Right atrium auricular region (tissue), 2 donors: ENCODE results near the gene BAIAP2. TPM values are rescaled to one million over a fixed set of nuclear protein-coding genes. Genes with fewer than 3 reads are reported as not detected.

Experiments used
- DNase-seq: peaks from one replicate; pipeline ENCODE4 v3.0.0-alpha.2; 2019; ENCODE audit warnings: low spot score
- H3K27ac ChIP-seq, 2 donors: fragments of 200-600 bp; sonication (generic); 1 replicate in 1 of 2; 2 replicates in 1 of 2; pipeline ENCODE4 v1.5.1; 2016 to 2019
- H3K27me3 ChIP-seq, 2 donors: fragments of 200-600 bp; sonication (generic); one replicate each; pipeline versions ENCODE4 v1.5.1 to v1.6.0; 2017 to 2019
- H3K36me3 ChIP-seq: fragments of 200-600 bp; sonication (generic); one replicate; pipeline ENCODE4 v1.5.1; 2016
- H3K4me1 ChIP-seq, 2 donors: fragments of 200-600 bp; sonication (generic); one replicate each; pipeline versions ENCODE4 v1.5.1 to v1.6.0; 2017 to 2019
- H3K4me3 ChIP-seq, 2 donors: fragments of 200-600 bp; sonication (generic); 1 replicate in 1 of 2; 2 replicates in 1 of 2; pipeline ENCODE4 v1.5.1; 2017 to 2019; ENCODE audit warnings: mild to moderate bottlenecking in 1 of 2, moderate library complexity in 1 of 2
- H3K9me3 ChIP-seq, 2 donors: fragments of 200-600 bp; sonication (generic); one replicate each; pipeline ENCODE4 v1.5.1; 2019
- total RNA-seq, 2 donors: library from RNA; depleted of rRNA; stranded (reverse); fragments of >200 nt; gene quantifications; one replicate each; pipeline ENCODE4 v1.1.0, GENCODE V29; 2016
- TF ChIP-seq, protein P1 (sequence below), 2 donors: fragments of 200-600 bp; sonication (generic); IDR thresholded peaks; one replicate each; pipeline ENCODE4 v1.5.1; 2019; ENCODE audit warnings: antibody characterized with exemption in 2 of 2

BAIAP2 gene
- total RNA-seq, 2 donors from 2014 or later = 27.9 to 36.5 TPM

DNA sequence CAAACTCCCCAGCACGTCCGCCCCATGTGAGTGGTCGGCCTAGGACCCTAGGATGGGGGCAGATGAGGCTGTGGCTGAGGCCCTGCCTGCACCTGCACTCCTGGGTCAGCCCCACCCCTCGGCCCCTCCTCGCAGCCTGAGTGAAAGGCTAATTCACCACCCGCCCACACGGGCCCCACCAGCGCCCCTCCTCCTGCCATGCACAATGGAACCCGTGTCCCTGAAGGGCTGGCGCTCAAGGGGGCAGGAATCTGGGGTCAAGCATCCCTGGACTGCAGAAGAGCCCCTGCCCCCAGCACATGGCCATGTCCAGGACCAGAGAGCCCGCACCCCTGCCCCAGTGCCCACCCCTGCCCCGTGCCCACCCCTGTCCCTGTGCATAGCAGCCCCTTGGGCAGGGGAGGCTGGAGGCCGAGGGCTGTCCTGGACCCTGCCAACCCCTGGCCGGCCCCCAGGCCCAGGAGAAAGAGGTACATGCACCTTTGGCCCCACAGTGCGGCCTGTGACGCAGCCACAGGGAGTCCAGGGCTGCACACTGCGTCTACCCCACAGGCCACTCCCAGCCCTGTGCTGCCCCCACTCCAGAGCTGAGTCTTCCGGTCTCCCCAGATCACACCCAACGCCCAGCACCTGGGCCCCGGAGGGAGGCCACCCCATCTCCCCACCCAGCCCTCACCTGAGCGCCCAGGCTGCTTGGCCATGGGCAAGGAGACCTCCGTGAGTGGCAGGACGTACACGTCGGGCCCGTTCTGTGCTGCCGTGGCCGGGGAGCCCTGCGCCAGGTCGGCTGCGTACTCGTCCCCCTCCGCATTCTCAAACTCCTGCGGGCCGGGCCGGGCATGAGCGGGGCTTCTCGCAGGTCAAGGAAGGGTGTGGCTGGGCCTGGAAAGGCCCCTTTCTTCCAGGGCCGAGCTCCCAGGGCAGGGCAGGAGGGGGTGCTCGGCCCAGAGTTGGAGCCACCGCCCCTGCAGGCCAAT is 95.7 kb downstream of the BAIAP2 start:
- H3K27me3 ChIP-seq = no peaks in the 10 kb centered on the region
- TF ChIP-seq, protein P1, sequence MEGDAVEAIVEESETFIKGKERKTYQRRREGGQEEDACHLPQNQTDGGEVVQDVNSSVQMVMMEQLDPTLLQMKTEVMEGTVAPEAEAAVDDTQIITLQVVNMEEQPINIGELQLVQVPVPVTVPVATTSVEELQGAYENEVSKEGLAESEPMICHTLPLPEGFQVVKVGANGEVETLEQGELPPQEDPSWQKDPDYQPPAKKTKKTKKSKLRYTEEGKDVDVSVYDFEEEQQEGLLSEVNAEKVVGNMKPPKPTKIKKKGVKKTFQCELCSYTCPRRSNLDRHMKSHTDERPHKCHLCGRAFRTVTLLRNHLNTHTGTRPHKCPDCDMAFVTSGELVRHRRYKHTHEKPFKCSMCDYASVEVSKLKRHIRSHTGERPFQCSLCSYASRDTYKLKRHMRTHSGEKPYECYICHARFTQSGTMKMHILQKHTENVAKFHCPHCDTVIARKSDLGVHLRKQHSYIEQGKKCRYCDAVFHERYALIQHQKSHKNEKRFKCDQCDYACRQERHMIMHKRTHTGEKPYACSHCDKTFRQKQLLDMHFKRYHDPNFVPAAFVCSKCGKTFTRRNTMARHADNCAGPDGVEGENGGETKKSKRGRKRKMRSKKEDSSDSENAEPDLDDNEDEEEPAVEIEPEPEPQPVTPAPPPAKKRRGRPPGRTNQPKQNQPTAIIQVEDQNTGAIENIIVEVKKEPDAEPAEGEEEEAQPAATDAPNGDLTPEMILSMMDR (IDR thresholded peaks at IDR 0.05) = no peak
- H3K4me1 ChIP-seq = peaks cover 0 to 5% of the 10 kb centered on the region in 2 donors
- H3K9me3 ChIP-seq = no peaks in the 10 kb centered on the region
- no peaks in the 10 kb centered on the region for H3K36me3 ChIP-seq
- no peak overlapping the region for H3K27ac ChIP-seq
- no peak for DNase-seq
- no peak overlapping the region for H3K4me3 ChIP-seq

DNA sequence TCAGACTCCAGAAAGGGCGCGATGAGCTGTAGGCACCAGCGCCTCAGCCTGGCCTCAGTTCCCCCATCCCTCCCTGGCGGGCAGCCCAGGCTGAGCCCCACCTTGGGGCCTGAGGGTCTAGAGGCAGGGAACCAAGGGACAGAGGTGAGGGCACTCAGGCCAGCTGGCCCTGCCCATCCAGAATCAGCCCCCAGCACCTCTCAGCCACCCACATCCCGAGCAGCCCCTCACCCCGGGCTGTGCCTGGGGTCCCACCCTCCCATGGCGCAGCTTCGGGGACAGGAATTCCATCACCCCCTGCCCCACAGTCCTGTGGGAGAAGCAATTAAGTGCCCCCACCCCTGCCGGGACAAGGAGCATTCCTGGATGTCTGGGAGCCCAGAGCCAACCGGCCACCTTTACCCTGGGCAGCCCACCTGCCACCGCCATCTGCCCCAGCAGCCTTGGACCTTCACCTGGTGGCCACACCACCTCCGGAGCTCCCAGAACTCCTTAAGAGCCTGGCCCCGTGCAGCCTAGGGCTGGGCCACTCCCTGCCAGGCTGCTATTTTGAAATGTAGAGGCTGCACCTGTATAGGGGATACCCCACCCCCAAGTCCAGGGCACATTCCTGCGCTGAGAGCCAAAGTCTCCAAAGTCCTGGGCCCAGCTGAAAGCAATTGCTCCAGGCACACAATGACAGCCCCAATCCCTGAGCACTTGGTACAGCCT is 96.7 kb downstream of the BAIAP2 start:
- DNase-seq = no peak
- Histone ChIP-seq H3K4me1 (no peaks in the 10 kb centered on the region), H3K27me3 (no peaks in the 10 kb centered on the region), H3K27ac (no peak overlapping the region), H3K36me3 (no peaks in the 10 kb centered on the region), H3K4me3 (no peak overlapping the region), H3K9me3 (no peaks in the 10 kb centered on the region)
- TF ChIP-seq, protein P1 (IDR thresholded peaks at IDR 0.05) = no peak

DNA sequence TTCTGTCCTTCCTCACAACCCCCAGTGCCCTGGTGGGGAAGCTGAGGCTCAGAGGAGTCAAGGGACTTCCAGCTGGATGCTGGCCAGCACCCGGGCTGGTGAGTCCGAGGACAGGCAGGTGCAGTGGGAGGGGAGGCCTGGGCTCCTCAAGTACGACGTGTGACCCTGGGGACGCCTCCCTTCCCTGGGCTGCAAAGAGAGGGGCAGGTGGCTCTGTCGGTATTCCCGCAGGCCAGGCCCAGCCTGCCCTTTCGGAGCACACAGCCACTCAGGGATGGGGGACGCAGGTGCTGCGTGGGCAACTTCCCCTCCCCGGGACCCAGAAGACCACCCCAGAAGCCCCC is 97.2 kb downstream of the BAIAP2 start:
- H3K4me1 ChIP-seq = no peaks in the 10 kb centered on the region
- DNase-seq = no peak
- H3K27me3 ChIP-seq = no peaks in the 10 kb centered on the region
- TF ChIP-seq, protein P1 (IDR thresholded peaks at IDR 0.05) = no peak
- no peak overlapping the region for H3K4me3 ChIP-seq
- no peak overlapping the region for H3K27ac ChIP-seq
- no peaks in the 10 kb centered on the region for H3K36me3 ChIP-seq
- H3K9me3 ChIP-seq = no peaks in the 10 kb centered on the region

DNA sequence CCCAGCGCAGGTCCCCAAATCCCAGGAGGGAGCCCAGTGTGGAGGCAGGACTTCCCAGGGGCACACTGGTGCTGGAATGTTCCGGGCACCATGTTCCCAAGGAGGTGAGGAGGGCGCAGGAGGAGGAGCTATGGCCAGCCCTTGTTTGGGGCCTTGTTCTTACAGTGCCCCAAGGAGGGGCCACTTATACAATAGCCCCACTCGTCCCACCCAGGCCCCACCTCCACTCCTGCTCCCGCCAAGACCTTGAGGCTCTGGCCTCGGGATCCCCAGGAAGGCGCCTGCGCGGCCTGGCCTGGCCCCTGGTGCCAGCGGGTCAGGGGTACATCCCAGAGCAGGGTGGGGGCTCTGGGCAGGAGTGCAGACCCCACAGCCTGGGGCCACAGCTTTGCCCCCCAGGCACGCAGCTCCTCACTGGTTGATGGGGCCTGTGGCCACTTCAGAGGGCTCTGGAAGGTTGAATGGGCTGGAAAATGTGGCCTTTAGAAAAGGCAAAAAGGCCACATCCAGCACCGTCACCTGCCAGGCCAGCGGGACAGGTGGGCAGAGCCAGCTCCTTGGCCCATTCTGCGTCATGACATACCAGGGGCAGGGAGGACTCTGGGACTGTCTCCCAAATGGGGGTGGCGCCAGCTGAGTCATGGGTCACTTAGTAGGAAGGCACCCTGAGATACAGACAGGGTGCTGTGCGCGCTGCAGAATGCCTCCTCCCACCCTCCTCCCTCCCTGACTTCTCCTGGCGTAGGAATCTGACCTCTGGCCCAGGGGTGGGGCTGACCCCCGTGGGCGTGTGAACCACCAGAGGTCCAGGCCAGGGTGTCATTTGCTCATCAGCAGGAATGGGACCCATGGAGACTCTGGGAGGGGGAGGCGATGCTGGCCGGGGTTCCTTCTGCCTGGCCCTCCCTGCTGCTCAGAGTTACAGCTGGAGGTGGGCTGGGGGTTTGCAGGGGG is 98.1 kb downstream of the BAIAP2 start:
- no peak for DNase-seq
- Histone ChIP-seq H3K27me3 (no peaks in the 10 kb centered on the region), H3K9me3 (no peaks in the 10 kb centered on the region), H3K27ac (no peak overlapping the region), H3K4me1 (no peaks in the 10 kb centered on the region), H3K4me3 (no peak overlapping the region), H3K36me3 (no peaks in the 10 kb centered on the region)
- TF ChIP-seq, protein P1 (IDR thresholded peaks at IDR 0.05) = no peak

DNA sequence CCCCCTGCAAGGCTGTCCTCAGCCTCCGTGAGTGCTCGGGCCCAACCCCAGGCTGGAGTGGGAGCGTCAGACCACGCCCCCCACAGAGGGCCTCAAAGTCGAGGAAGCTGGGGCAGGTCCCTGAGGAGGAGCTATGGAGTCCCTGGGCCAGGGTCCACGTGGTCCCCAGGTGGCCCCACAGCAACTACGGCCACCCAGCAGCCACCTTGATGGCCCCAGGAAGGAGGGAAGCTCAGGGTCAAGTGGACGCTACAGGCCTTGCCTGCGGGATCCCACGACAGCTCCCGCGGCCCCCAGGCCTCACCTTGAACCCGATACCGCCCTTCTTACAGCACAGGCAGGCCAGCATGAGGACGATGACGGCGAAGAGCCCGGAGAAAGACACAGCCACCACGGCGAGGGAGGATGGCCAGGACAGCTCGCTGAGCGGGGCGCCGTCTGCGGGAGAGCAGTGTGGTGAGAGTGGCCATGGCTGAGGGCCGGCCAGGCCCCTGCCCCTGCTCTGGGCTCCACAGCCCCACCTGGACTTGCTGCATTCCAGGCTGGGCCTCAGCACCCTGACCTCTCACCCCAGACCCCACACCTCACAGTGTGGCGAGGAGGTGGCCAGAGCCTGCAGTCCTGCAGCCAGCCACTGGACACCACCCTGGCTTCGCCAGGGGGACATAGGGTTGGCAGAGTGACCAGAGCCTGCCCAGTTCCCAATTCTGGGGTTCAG is 99.3 kb downstream of the BAIAP2 start:
- TF ChIP-seq, protein P1 (IDR thresholded peaks at IDR 0.05) = no peak
- no peaks in the 10 kb centered on the region for H3K9me3 ChIP-seq
- no peak for DNase-seq
- no peaks in the 10 kb centered on the region for H3K4me1 ChIP-seq
- H3K27me3 ChIP-seq = no peaks in the 10 kb centered on the region
- no peaks in the 10 kb centered on the region for H3K36me3 ChIP-seq
- H3K27ac ChIP-seq = no peak overlapping the region
- no peak overlapping the region for H3K4me3 ChIP-seq
